IPS-15b (cell line): ENCODE data around the gene AIFM2.

Experiments
- H3K27me3 ChIP-seq: one replicate; pipeline ENCODE4 v1.6.1; 2013; ENCODE audit warnings: low read length; ENCODE audit not compliant: control insufficient read depth, insufficient read depth
- H3K36me3 ChIP-seq: one replicate; pipeline ENCODE4 v1.6.1; 2013; ENCODE audit warnings: low read length; ENCODE audit not compliant: control insufficient read depth, insufficient read depth
- H3K4me1 ChIP-seq: one replicate; pipeline ENCODE4 v1.6.1; 2013; ENCODE audit warnings: mild to moderate bottlenecking, low read length; ENCODE audit not compliant: control insufficient read depth, insufficient read depth
- H3K4me3 ChIP-seq: one replicate; pipeline ENCODE4 v1.5.1; 2013; ENCODE audit warnings: low read depth, low read length
- H3K9ac ChIP-seq: one replicate; pipeline ENCODE4 v1.6.1; 2013; ENCODE audit warnings: low read depth, mild to moderate bottlenecking, low read length
- H3K9me3 ChIP-seq: one replicate; pipeline ENCODE4 v1.6.1; 2013; ENCODE audit warnings: mild to moderate bottlenecking, low read length; ENCODE audit not compliant: control insufficient read depth, insufficient read depth

AIFM2 gene

DNA sequence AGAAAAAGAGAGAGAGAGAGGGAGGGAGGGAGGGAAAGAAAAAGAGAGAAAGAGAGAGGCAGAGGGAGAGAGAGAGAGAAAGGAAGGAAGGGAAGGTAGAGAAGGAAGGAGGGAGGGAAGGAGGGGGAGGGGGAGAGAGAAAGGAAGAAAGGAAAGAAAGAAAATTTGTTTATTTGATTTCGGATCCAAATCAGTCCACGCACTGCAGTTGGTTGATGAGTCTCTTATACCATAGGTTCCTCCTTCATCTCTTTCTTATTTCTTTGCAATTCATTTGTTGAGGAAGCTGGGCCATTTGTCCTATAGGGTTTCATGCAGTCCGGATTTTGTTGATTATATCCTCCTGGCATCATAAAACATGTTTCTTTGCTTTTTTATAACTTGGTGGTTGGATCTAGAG lies 34.4 kb downstream of the AIFM2 start:
- Histone ChIP-seq H3K9ac (no peak overlapping the region), H3K36me3 (peaks cover 11% of the 10 kb centered on the region), H3K4me1 (no peaks in the 10 kb centered on the region), H3K27me3 (no peaks in the 10 kb centered on the region), H3K9me3 (no peaks in the 10 kb centered on the region), H3K4me3 (no peak overlapping the region)

DNA sequence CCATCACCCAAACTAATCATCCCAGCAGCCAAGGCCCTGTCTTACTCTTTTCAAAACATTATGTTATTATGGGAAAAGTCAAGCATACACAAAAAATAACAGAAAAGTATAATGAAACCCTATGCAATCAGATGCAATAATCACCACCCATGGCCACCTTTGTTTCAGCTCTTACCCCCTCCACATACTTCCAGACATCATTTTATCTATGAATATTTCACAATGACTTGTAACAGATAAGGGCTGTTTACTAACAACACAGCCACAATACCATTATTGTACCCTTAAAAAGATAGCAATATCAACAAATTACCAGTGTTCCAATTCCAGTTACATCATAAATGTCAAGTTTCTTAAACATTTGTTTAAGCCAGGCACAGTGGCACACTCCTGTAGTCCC lies 35.2 kb downstream of the AIFM2 start:
- H3K4me1 ChIP-seq = no peaks in the 10 kb centered on the region
- no peak overlapping the region for H3K4me3 ChIP-seq
- no peaks in the 10 kb centered on the region for H3K27me3 ChIP-seq
- peaks cover 11% of the 10 kb centered on the region for H3K36me3 ChIP-seq
- no peaks in the 10 kb centered on the region for H3K9me3 ChIP-seq
- no peak overlapping the region for H3K9ac ChIP-seq

DNA sequence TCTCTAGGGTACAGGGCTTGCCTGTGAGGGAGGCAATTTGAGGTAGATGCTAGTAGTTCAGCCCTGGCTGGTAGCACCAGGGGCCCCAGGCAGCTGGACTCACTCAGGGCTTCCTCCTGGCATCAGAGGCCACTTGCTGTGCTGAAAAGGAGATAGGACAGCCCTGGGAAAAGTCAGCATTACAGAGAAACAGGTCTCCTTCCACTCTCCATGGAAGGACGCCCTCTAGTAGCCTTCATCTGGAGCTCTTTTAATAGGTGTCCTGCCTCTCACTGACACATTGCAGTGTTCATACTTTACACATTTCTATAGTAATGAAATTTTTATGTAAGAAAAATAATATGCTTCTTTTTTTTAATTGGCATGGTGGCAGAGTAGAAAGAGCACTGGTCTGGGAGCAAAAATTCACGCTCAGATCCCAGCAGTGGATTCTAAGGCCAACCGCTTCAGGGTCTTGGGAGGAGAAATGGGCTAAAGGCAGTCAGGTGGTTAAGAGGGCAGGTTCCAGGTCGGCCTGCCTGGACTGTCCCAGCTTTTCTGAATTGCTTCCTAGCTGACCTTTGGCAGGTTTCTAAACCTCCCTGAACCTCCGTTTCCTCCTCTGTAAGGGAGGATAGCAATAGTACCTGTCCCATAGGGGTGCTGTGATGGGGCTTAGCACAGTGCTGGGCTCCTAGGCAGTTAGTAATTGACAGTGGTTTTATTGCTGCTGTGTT lies 35.8 kb downstream of the AIFM2 start:
- Histone ChIP-seq H3K9ac (no peak overlapping the region), H3K9me3 (no peaks in the 10 kb centered on the region), H3K4me1 (no peaks in the 10 kb centered on the region), H3K27me3 (no peaks in the 10 kb centered on the region), H3K4me3 (no peak overlapping the region), H3K36me3 (peaks cover 9% of the 10 kb centered on the region)

DNA sequence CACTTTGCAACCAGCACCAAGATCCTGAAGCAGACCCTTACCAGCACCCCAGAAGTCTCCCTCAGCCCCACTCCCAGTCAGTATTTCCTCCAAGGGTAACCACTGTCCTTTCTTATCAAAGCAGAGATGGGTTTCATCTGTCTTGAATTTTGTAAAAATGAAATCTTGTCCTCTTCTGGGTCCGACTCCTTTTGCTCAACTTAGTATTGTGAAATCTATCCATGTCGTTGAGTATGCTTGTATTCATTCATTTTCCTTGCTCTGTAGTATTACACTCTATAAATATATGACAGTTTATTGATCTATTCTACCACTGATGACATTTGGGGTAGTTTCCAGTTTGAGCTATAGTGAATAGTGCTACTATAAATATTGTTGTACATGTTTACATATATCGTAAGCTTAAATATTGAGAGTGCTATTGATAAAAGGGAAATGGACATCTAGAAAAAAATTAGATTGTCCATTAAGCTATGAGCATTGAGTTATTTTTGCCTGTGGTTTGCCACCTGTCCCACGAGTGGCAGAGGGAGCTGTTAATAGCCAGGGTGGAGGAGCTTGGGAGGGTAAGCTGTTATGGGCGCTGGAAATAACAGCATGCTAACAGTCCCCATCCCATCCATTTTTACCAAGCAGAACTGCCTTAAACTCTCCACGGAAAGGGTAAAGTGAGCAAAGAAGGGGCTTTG lies 36.5 kb downstream of the AIFM2 start:
- peaks cover 9% of the 10 kb centered on the region for H3K36me3 ChIP-seq

DNA sequence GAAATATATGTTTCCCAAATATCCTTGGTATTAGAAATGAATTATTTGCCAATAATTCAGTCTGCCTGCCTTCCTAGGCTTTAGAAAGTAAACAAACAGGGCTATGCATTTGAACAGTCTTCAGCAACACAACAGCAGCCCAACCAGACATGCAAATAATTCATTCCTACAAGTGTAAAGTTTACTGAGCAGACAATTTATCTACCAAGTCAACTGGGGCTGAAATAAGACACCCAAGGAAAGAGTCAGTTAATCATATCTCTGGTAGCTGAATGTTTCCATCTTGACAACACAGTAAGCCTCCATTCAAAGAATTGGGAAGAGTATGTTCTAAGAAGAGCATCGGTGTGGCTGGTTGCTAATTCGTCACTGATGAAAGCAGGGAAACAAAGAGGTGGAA lies 38.4 kb downstream of the AIFM2 start:
- H3K4me1 ChIP-seq = no peaks in the 10 kb centered on the region
- H3K27me3 ChIP-seq = no peaks in the 10 kb centered on the region
- peaks cover 9% of the 10 kb centered on the region for H3K36me3 ChIP-seq
- H3K9me3 ChIP-seq = no peaks in the 10 kb centered on the region
- no peak overlapping the region for H3K9ac ChIP-seq
- no peak overlapping the region for H3K4me3 ChIP-seq

More for the DNA sequence above, 36.5 kb downstream of the AIFM2 start:
- Histone ChIP-seq H3K4me1 (no peaks in the 10 kb centered on the region), H3K4me3 (no peak overlapping the region), H3K9ac (no peak overlapping the region), H3K9me3 (no peaks in the 10 kb centered on the region), H3K27me3 (no peaks in the 10 kb centered on the region)

DNA sequence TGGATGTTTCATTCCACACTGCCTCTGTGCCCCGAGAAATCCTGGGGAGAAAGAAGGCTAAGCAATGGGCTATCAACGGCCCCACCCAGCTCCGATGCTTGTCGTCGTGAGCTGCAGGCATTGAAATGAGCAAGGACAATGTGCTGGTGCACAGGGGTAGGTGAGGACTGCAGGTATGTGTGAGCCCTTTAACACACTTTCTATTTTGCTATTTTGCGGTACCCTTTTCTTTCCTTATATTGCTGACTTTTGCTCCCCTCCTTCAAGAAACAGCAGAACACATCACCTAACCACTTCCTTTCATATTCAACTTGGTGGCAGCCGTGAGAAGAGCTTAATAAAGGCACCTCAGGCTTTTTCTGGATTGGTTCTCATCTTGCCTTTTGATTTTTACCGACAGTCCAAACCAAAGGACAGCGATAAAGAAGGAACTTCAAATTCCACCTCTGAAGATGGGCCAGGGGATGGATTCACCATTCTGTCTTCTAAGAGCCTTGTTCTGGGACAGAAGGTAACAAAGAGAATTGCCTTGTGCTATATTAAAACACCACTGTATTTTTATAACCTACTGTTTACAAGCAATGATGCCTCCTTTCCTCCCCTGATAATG lies 39.2 kb downstream of the AIFM2 start:
- H3K9me3 ChIP-seq = no peaks in the 10 kb centered on the region
- H3K36me3 ChIP-seq = peaks cover 9% of the 10 kb centered on the region
- H3K4me1 ChIP-seq = no peaks in the 10 kb centered on the region
- H3K4me3 ChIP-seq = no peak overlapping the region
- no peak overlapping the region for H3K9ac ChIP-seq
- no peaks in the 10 kb centered on the region for H3K27me3 ChIP-seq

DNA sequence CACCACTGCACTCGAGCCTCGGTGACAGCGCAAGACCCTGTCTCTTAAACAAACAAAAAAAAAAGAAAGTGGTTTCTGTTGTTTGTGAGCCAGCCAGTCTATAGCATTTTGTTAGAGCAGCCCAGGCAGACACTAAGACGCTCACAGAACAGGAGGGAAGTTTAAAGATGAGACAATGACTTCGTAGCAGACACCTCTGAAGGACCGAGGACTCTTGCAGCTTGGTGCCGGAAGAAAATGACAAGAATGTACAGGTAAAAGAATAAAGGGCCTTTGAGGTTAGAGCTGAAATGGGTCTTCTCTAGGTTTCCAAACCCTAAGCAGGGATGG lies 40.3 kb downstream of the AIFM2 start:
- Histone ChIP-seq H3K9me3 (no peaks in the 10 kb centered on the region), H3K4me1 (no peaks in the 10 kb centered on the region), H3K27me3 (no peaks in the 10 kb centered on the region), H3K36me3 (peaks cover 9% of the 10 kb centered on the region), H3K9ac (no peak overlapping the region), H3K4me3 (no peak overlapping the region)

DNA sequence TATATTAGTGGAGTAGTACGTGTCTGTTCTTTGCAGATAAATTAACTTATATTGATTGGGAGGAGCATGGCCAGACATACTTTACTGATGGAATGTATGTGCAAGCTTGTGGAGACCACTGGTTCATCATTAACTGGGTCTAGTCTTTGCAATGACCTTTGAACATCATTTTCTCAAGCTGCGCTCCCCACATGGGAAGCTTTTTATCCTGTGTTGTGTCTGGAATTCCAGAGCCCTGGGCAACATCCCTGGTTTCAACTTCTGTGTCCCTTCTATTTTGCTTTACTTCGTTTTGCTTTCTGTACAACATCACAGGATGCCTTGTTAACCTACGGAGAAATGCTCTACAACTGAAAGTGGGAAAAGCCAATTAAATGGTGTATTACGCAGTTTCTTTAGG lies 41.7 kb downstream of the AIFM2 start:
- no peak overlapping the region for H3K4me3 ChIP-seq
- H3K4me1 ChIP-seq = no peaks in the 10 kb centered on the region
- no peaks in the 10 kb centered on the region for H3K27me3 ChIP-seq
- no peaks in the 10 kb centered on the region for H3K9me3 ChIP-seq
- H3K9ac ChIP-seq = no peak overlapping the region
- H3K36me3 ChIP-seq = peaks cover 7% of the 10 kb centered on the region

DNA sequence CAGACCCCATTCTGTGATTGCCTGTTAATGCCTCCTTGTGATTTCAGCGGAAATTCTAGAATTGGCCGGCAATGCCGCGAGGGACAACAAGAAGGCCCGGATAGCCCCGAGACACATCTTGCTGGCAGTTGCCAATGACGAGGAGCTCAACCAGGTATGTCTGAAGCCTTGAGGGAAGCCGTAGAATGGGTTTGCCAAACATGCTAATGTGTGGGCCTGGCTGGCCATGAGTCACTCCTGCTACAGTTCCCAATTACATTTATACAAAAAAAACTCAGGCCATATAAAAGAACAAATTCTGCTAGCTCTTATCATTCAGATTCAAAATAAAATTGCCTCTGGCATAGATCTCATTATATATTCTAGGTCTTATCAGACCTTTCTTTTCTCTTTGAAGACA lies 42.6 kb downstream of the AIFM2 start:
- Histone ChIP-seq H3K4me1 (no peaks in the 10 kb centered on the region), H3K9ac (no peak overlapping the region), H3K9me3 (no peaks in the 10 kb centered on the region), H3K36me3 (peaks cover 7% of the 10 kb centered on the region), H3K4me3 (no peak overlapping the region), H3K27me3 (no peaks in the 10 kb centered on the region)

DNA sequence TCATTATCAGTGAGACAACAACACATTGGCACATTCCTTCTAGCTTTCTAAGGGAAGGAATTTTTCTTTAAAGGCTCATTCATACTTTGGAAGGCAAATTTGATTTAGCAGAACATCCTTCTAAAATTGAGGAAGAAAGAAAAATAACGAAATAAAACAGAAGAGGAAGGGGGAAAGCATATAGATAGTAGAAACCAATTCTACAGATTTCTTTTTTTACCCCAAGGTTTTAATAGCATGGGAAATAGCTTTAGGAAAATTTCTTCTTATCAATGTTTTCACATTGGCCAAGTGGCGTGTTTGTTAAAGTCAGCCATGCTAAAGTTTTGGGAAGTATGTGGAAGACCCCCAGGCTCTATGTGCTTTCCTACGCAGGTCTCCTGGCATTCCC lies 44.3 kb downstream of the AIFM2 start:
- Histone ChIP-seq H3K4me3 (no peak overlapping the region), H3K36me3 (no peaks in the 10 kb centered on the region), H3K4me1 (no peaks in the 10 kb centered on the region), H3K27me3 (no peaks in the 10 kb centered on the region), H3K9ac (no peak overlapping the region), H3K9me3 (no peaks in the 10 kb centered on the region)

DNA sequence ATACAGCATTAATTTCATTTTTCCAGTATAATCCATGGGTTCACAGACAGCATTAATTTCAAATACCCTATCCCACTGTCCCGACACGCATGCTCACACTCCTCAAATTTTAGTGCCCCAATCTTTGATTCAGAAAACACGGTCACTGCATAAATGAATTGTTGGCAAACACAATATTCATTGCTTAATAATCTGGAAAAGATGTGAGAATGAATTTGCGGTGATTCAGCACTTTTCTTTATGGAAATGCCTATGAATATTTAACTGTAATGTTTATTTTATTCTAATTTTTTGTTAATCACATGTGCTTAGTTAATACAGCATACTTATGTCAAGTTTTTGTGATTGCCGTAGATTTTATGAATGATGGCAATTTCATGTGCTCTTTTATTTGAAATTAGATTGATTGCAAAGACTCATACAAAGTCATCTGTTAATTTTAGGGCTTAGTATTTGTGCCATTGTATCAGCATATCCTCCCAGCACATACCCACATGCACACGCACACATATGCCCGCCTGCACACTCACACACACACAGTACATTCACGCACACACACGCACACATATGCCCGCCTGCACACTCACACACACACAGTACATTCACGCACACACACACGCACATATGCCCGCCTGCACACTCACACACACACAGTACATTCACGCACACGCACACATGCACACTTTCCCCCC lies 44.9 kb downstream of the AIFM2 start:
- H3K36me3 ChIP-seq = no peaks in the 10 kb centered on the region
- H3K9ac ChIP-seq = no peak overlapping the region
- H3K4me3 ChIP-seq = no peak overlapping the region
- no peaks in the 10 kb centered on the region for H3K27me3 ChIP-seq
- H3K4me1 ChIP-seq = no peaks in the 10 kb centered on the region
- no peaks in the 10 kb centered on the region for H3K9me3 ChIP-seq
